ENCODE measurements around the gene RXRG. TPM values are rescaled to one million over a fixed set of nuclear protein-coding genes. Genes with fewer than 3 reads are reported as not detected.

RXRG gene
- total RNA-seq, 1 experiment from 2014 or later = not detected

- peaks cover 99% of the 10 kb centered on the region for H3K27me3 Mint-ChIP-seq (ENCODE audit: low read depth)
- TF ChIP-seq, protein P1, sequence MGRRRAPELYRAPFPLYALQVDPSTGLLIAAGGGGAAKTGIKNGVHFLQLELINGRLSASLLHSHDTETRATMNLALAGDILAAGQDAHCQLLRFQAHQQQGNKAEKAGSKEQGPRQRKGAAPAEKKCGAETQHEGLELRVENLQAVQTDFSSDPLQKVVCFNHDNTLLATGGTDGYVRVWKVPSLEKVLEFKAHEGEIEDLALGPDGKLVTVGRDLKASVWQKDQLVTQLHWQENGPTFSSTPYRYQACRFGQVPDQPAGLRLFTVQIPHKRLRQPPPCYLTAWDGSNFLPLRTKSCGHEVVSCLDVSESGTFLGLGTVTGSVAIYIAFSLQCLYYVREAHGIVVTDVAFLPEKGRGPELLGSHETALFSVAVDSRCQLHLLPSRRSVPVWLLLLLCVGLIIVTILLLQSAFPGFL (CRISPR knock-in tag; IDR thresholded peaks at IDR 0.05; ENCODE audit: borderline replicate concordance) = no peak
- no peak for TF ChIP-seq KAT7 (CRISPR knock-in tag; IDR thresholded peaks at IDR 0.05; ENCODE audit: borderline replicate concordance)
- no peak for TF ChIP-seq ZBTB21 (CRISPR knock-in tag; IDR thresholded peaks at IDR 0.05; ENCODE audit: borderline replicate concordance)
- TF ChIP-seq TP53 (CRISPR knock-in tag; IDR thresholded peaks at IDR 0.05) = no peak
- no peak for TF ChIP-seq ATF1 (CRISPR knock-in tag; IDR thresholded peaks at IDR 0.05)
- TF ChIP-seq MLX (CRISPR knock-in tag; IDR thresholded peaks at IDR 0.05) = no peak
- no peak for TF ChIP-seq NFYB (CRISPR knock-in tag; conservative IDR thresholded peaks at IDR 0.05; ENCODE audit: low read depth)
- TF ChIP-seq GABPB1 (CRISPR knock-in tag; IDR thresholded peaks at IDR 0.05) = no peak
- no peak for TF ChIP-seq USF1 (CRISPR knock-in tag; IDR thresholded peaks at IDR 0.05)
- TF ChIP-seq GTF2I (CRISPR knock-in tag; conservative IDR thresholded peaks at IDR 0.05) = no peak
- TF ChIP-seq OVOL2 (CRISPR knock-in tag; IDR thresholded peaks at IDR 0.05; ENCODE audit: borderline replicate concordance) = no peak
- no peak for TF ChIP-seq JUN (CRISPR knock-in tag; IDR thresholded peaks at IDR 0.05)
- no peak for TF ChIP-seq ZNF416 (CRISPR knock-in tag; IDR thresholded peaks at IDR 0.05)
- TF ChIP-seq ZNF671 (CRISPR knock-in tag; IDR thresholded peaks at IDR 0.05) = no peak
- TF ChIP-seq, protein P2, sequence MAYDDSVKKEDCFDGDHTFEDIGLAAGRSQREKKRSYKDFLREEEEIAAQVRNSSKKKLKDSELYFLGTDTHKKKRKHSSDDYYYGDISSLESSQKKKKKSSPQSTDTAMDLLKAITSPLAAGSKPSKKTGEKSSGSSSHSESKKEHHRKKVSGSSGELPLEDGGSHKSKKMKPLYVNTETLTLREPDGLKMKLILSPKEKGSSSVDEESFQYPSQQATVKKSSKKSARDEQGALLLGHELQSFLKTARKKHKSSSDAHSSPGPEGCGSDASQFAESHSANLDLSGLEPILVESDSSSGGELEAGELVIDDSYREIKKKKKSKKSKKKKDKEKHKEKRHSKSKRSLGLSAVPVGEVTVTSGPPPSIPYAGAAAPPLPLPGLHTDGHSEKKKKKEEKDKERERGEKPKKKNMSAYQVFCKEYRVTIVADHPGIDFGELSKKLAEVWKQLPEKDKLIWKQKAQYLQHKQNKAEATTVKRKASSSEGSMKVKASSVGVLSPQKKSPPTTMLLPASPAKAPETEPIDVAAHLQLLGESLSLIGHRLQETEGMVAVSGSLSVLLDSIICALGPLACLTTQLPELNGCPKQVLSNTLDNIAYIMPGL (CRISPR knock-in tag; IDR thresholded peaks at IDR 0.05) = no peak
- no peak for TF ChIP-seq ETV6 (CRISPR knock-in tag; IDR thresholded peaks at IDR 0.05)
- no peak for TF ChIP-seq HMGA2 (CRISPR knock-in tag; IDR thresholded peaks at IDR 0.05)
- POLR2A ChIA-PET = no interaction called here
- ATAC-seq = no peak
- peak overlapping the region; percentile 74 for H3K4me3 Mint-ChIP-seq
- no peaks in the 10 kb centered on the region for H3K9me3 Mint-ChIP-seq
- H3K27ac Mint-ChIP-seq = no peak overlapping the region
- H3K4me1 Mint-ChIP-seq = peaks cover 61% of the 10 kb centered on the region
- no peaks in the 10 kb centered on the region for H3K36me3 Mint-ChIP-seq
- CTCF ChIA-PET = interaction anchor here (0.8 to 7.9 kb wide), 5 partner anchors 14 to 225 kb away, joined by 3 to 137 read pairs (median 5); no protein-coding TSS in a partner anchor
- DNase-seq (ENCODE audit: low spot score) = no peak
Measured at GRCh38 chr1:165354739-165355138, 90.2 kb downstream of the RXRG start.

DNA sequence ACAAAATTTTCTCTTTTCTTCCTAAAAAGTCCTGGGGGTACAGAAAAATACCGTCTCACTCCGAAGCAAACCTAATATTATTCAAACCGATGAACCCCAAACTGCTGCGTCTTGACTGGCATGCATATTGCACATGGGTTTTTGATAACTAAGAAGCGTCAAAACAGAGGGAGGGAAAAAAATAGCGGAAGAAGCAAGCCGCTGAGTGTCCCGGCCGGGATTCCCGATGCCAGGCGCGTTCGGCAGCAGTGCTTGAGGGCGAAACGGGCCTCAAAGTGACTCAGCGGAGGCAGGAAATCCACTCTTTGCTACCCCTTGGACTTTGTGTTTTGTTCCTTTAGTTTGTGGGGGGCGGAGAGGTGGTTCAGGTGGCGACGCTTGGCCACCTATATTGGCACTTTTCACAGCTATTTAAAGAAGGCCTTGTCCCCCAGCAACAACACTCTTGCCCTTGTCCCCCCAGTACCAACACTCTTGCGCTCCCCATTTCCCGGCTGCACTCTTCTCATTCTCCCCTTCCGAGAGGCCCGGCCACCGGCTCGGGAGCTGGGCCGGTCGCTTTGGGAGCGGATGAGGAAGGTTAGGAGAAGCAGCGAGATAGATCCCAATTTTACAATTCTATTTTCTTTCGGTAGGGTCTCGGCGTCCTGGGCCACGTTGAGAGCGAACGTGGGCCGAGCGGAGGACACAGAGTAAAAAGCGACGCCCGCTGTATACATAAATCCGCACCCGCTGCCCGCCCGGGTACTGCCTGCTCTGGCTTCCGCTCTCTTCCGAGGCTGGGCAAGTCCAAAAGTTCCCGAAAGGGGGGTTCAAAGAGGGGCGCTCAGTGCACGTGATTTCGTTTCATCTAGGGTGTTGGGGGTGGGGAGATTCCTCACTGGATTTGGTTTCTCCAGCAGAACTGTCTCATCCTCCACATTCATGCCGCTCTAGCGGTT lies 90.9 kb downstream of the RXRG start:
- DNase-seq (ENCODE audit: low spot score) (peak; percentile 46), ATAC-seq (0 out of 2 replicates have a peak, but pooled peaks have one; percentile 0)
- H3K27me3 Mint-ChIP-seq (ENCODE audit: low read depth) = peaks cover 99% of the 10 kb centered on the region
- H3K27ac Mint-ChIP-seq = no peak overlapping the region
- POLR2A ChIA-PET = no interaction called here
- no peaks in the 10 kb centered on the region for H3K36me3 Mint-ChIP-seq
- peaks cover 68% of the 10 kb centered on the region for H3K4me1 Mint-ChIP-seq
- H3K9me3 Mint-ChIP-seq = no peaks in the 10 kb centered on the region
- CTCF ChIA-PET = interaction anchor here (0.9 to 7.9 kb wide), 3 partner anchors 14 to 96 kb away, joined by 3 to 137 read pairs (median 5); no protein-coding TSS in a partner anchor
- peak overlapping the region; percentile 69 for H3K4me3 Mint-ChIP-seq
- TF ChIP-seq USF1 (CRISPR knock-in tag; IDR thresholded peaks at IDR 0.05) = 0 out of 2 replicates have a peak, but pooled peaks have one; percentile 40
- TF ChIP-seq, protein P3, sequence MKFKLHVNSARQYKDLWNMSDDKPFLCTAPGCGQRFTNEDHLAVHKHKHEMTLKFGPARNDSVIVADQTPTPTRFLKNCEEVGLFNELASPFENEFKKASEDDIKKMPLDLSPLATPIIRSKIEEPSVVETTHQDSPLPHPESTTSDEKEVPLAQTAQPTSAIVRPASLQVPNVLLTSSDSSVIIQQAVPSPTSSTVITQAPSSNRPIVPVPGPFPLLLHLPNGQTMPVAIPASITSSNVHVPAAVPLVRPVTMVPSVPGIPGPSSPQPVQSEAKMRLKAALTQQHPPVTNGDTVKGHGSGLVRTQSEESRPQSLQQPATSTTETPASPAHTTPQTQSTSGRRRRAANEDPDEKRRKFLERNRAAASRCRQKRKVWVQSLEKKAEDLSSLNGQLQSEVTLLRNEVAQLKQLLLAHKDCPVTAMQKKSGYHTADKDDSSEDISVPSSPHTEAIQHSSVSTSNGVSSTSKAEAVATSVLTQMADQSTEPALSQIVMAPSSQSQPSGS (CRISPR knock-in tag; IDR thresholded peaks at IDR 0.05; ENCODE audit: borderline replicate concordance, low read depth) = no peak
- peak; percentile 24; the same call in 1 of the 2 replicates for TF ChIP-seq USF2 (CRISPR knock-in tag; IDR thresholded peaks at IDR 0.05)
- no peak for TF ChIP-seq E2F4 (CRISPR knock-in tag; IDR thresholded peaks at IDR 0.05; ENCODE audit: borderline replicate concordance, low read depth)
- TF ChIP-seq, protein P4, sequence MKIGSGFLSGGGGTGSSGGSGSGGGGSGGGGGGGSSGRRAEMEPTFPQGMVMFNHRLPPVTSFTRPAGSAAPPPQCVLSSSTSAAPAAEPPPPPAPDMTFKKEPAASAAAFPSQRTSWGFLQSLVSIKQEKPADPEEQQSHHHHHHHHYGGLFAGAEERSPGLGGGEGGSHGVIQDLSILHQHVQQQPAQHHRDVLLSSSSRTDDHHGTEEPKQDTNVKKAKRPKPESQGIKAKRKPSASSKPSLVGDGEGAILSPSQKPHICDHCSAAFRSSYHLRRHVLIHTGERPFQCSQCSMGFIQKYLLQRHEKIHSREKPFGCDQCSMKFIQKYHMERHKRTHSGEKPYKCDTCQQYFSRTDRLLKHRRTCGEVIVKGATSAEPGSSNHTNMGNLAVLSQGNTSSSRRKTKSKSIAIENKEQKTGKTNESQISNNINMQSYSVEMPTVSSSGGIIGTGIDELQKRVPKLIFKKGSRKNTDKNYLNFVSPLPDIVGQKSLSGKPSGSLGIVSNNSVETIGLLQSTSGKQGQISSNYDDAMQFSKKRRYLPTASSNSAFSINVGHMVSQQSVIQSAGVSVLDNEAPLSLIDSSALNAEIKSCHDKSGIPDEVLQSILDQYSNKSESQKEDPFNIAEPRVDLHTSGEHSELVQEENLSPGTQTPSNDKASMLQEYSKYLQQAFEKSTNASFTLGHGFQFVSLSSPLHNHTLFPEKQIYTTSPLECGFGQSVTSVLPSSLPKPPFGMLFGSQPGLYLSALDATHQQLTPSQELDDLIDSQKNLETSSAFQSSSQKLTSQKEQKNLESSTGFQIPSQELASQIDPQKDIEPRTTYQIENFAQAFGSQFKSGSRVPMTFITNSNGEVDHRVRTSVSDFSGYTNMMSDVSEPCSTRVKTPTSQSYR (CRISPR knock-in tag; IDR thresholded peaks at IDR 0.05) = no peak
- no peak for TF ChIP-seq ESRRA (CRISPR knock-in tag; IDR thresholded peaks at IDR 0.05; ENCODE audit: borderline replicate concordance)

Measured in WTC11 (cell line).